BLaER1 (cell line): Measurements from ENCODE around the gene TMEM151B.
A peak's percentile ranks its signal among the peaks of the same experiment; 100 is the strongest.
"Not testable (repeated sequence)": the region's sequence is repeated elsewhere in the genome, so short reads cannot be mapped to it uniquely, and the experiment has no call there.

Experiments
- H3K27ac ChIP-seq: shearing (Covaris generic); formaldehyde crosslinking; 2 replicates; pipeline ENCODE4 v1.8.1; 2022
- H3K27me3 ChIP-seq: shearing (Covaris generic); formaldehyde crosslinking; 2 replicates; pipeline ENCODE4 v1.8.1; 2022
- H3K36me3 ChIP-seq: shearing (Covaris generic); formaldehyde crosslinking; 2 replicates; pipeline ENCODE4 v1.8.1; 2022
- H3K4me1 ChIP-seq: shearing (Covaris generic); formaldehyde crosslinking; 2 replicates; pipeline ENCODE4 v1.8.1; 2022
- H3K4me2 ChIP-seq: shearing (Covaris generic); formaldehyde crosslinking; 2 replicates; pipeline ENCODE4 v1.8.1; 2022
- H3K4me3 ChIP-seq: shearing (Covaris generic); formaldehyde crosslinking; 2 replicates; pipeline ENCODE4 v1.8.1; 2022
- H3K9ac ChIP-seq: shearing (Covaris generic); formaldehyde crosslinking; 2 replicates; pipeline ENCODE4 v1.8.1; 2022
- H3K9me3 ChIP-seq: shearing (Covaris generic); formaldehyde crosslinking; 2 replicates; pipeline ENCODE4 v1.8.1; 2022
- H4K20me1 ChIP-seq: shearing (Covaris generic); formaldehyde crosslinking; 2 replicates; pipeline ENCODE4 v1.8.1; 2022
- Cebpa-rat ChIP-seq: shearing (Covaris generic); IDR thresholded peaks from 2 replicates; pipeline ENCODE4 v1.8.1; 2022

Gene TMEM151B

GRCh38 chr6:44225579-44226325, 44.5 kb upstream of the TMEM151B start:
- 0 out of 2 replicates have a peak overlapping the region, but pooled peaks have one; percentile 8 for H3K4me3 ChIP-seq
- no peaks in the 10 kb centered on the region for H3K9me3 ChIP-seq
- H4K20me1 ChIP-seq, result peaks cover 45% of the 10 kb centered on the region
- no peak for TF ChIP-seq Cebpa-rat
- H3K27me3 ChIP-seq, result no peaks in the 10 kb centered on the region
- peaks cover 36% of the 10 kb centered on the region for H3K36me3 ChIP-seq
- peak overlapping the region; percentile 81 for H3K4me2 ChIP-seq
- H3K4me1 ChIP-seq, result peaks cover 58% of the 10 kb centered on the region
- H3K27ac ChIP-seq, result peak overlapping the region; percentile 59
- peak overlapping the region; percentile 33; the same call in 1 of the 2 replicates for H3K9ac ChIP-seq

DNA sequence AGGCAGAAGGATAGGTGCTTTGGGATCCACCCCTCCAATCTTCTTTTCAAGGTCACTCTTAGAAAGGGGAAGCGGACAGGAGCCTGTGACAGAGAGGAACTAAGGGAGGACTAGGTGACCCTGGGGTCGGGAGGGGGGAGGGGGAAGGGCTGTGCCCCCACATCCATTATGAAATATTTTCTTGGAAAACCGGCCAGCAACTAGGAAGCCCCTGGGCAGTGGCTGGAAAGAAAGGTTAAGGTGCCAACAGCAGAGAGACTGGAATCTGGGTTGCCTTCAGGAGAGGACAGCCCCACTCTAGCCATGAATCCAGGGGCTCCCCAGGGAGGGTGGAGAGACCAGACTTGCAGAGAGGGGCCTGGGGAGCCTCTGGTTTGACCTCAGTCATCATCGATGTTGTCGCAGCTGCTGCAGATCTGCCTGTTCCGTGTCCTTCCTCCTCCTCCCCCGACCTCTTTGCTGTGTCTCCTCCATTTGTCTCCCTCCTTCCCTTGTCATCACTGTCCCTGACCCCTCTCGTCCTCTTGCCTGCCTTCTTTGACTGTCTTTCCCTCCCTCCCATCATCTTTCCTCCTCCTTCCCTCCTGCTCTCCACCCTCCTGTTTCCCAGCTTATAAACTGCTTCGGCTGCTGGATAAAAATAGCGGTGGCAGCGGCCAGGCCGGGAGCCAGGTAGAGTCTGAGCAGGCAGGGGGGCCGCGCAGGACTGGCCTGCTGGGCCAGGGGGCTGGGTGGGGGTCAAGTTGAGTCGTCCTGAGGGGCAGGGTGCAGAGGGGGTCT, 43.7 kb upstream of the TMEM151B start:
- Histone ChIP-seq H3K4me1 (peaks cover 51% of the 10 kb centered on the region), H3K9ac (peak overlapping the region; percentile 33), H4K20me1 (peaks cover 45% of the 10 kb centered on the region), H3K4me2 (peak overlapping the region; percentile 81), H3K4me3 (no peak overlapping the region), H3K27me3 (no peaks in the 10 kb centered on the region), H3K36me3 (peaks cover 44% of the 10 kb centered on the region), H3K9me3 (no peaks in the 10 kb centered on the region), H3K27ac (peak overlapping the region; percentile 59; the same call in 1 of the 2 replicates)
- no peak for TF ChIP-seq Cebpa-rat

- Histone ChIP-seq H4K20me1 (peaks cover 45% of the 10 kb centered on the region), H3K36me3 (peaks cover 51% of the 10 kb centered on the region)
Observed at GRCh38 chr6:44227148-44227793, 43.0 kb upstream of the TMEM151B start.

GRCh38 chr6:44228031-44228430, 42.2 kb upstream of the TMEM151B start:
- no peak overlapping the region for H3K4me3 ChIP-seq
- TF ChIP-seq Cebpa-rat, result no peak
- no peak overlapping the region for H3K4me2 ChIP-seq
- no peak overlapping the region for H3K27ac ChIP-seq
- H4K20me1 ChIP-seq, result peaks cover 45% of the 10 kb centered on the region
- peaks cover 59% of the 10 kb centered on the region for H3K36me3 ChIP-seq
- H3K27me3 ChIP-seq, result no peaks in the 10 kb centered on the region
- no peak overlapping the region for H3K9ac ChIP-seq
- H3K4me1 ChIP-seq, result peaks cover 44% of the 10 kb centered on the region
- H3K9me3 ChIP-seq, result no peaks in the 10 kb centered on the region

More at GRCh38 chr6:44227148-44227793, 43.0 kb upstream of the TMEM151B start:
- no peak overlapping the region for H3K4me3 ChIP-seq
- no peak for TF ChIP-seq Cebpa-rat
- H3K27me3 ChIP-seq, result no peaks in the 10 kb centered on the region
- peak overlapping the region; percentile 59; the same call in 1 of the 2 replicates for H3K27ac ChIP-seq
- peak overlapping the region; percentile 33 for H3K9ac ChIP-seq
- no peaks in the 10 kb centered on the region for H3K9me3 ChIP-seq
- peak overlapping the region; percentile 81 for H3K4me2 ChIP-seq
- H3K4me1 ChIP-seq, result peaks cover 46% of the 10 kb centered on the region

- H3K4me3 ChIP-seq, result no peak overlapping the region
- no peak overlapping the region for H3K27ac ChIP-seq
- H3K27me3 ChIP-seq, result no peaks in the 10 kb centered on the region
- peaks cover 45% of the 10 kb centered on the region for H4K20me1 ChIP-seq
- peaks cover 63% of the 10 kb centered on the region for H3K36me3 ChIP-seq
- H3K9ac ChIP-seq, result no peak overlapping the region
- H3K4me2 ChIP-seq, result no peak overlapping the region
- H3K4me1 ChIP-seq, result peaks cover 46% of the 10 kb centered on the region
- no peak for TF ChIP-seq Cebpa-rat
- H3K9me3 ChIP-seq, result no peaks in the 10 kb centered on the region
Observed at GRCh38 chr6:44228433-44228832, 41.8 kb upstream of the TMEM151B start.

DNA sequence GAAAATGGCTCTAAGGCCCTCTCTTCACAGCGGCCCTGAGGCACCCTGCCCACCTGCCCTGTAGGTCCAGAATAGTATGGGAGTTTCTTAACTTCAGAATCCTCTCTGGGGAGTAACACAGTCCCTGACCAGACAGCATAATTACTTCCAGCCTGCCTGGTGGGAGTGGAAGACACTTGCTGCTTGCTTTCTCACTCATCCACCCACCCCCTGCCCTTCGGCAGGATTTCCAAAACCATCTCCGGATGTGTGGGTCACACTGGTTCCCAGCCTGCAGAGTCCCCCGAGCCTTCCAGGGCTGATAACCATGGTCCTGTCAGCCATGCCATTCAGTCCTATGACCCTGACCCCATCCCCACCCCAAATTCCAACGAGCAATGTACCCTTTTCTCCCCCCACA, 41.4 kb upstream of the TMEM151B start:
- Histone ChIP-seq H3K4me2 (no peak overlapping the region), H3K27me3 (no peaks in the 10 kb centered on the region), H3K4me3 (no peak overlapping the region), H3K9ac (no peak overlapping the region), H3K9me3 (no peaks in the 10 kb centered on the region), H3K27ac (no peak overlapping the region), H3K4me1 (peaks cover 50% of the 10 kb centered on the region), H4K20me1 (peaks cover 45% of the 10 kb centered on the region), H3K36me3 (peaks cover 67% of the 10 kb centered on the region)
- TF ChIP-seq Cebpa-rat, result no peak

- TF ChIP-seq Cebpa-rat, result no peak
- no peak overlapping the region for H3K27ac ChIP-seq
- no peaks in the 10 kb centered on the region for H3K27me3 ChIP-seq
- peaks cover 43% of the 10 kb centered on the region for H4K20me1 ChIP-seq
- H3K4me1 ChIP-seq, result peaks cover 52% of the 10 kb centered on the region
- peaks cover 67% of the 10 kb centered on the region for H3K36me3 ChIP-seq
- no peak overlapping the region for H3K9ac ChIP-seq
- no peak overlapping the region for H3K4me3 ChIP-seq
- H3K9me3 ChIP-seq, result no peaks in the 10 kb centered on the region
- H3K4me2 ChIP-seq, result no peak overlapping the region
Observed at GRCh38 chr6:44229376-44230033, 40.7 kb upstream of the TMEM151B start.

- no peaks in the 10 kb centered on the region for H3K27me3 ChIP-seq
- no peaks in the 10 kb centered on the region for H3K9me3 ChIP-seq
- H3K4me3 ChIP-seq, result no peak overlapping the region
- H4K20me1 ChIP-seq, result peaks cover 36% of the 10 kb centered on the region
- no peak overlapping the region for H3K27ac ChIP-seq
- no peak overlapping the region for H3K4me2 ChIP-seq
- peaks cover 67% of the 10 kb centered on the region for H3K36me3 ChIP-seq
- H3K4me1 ChIP-seq, result peaks cover 52% of the 10 kb centered on the region
- no peak for TF ChIP-seq Cebpa-rat
- H3K9ac ChIP-seq, result no peak overlapping the region
Observed at GRCh38 chr6:44230034-44230675, 40.1 kb upstream of the TMEM151B start.

- not testable (repeated sequence) for H3K4me2 ChIP-seq, H3K27ac ChIP-seq, H3K4me3 ChIP-seq, H3K9me3 ChIP-seq, H3K9ac ChIP-seq, H3K27me3 ChIP-seq
- Histone ChIP-seq H3K36me3 (peaks cover 67% of the 10 kb centered on the region), H3K4me1 (peaks cover 40% of the 10 kb centered on the region), H4K20me1 (peaks cover 24% of the 10 kb centered on the region)
Observed at GRCh38 chr6:44231426-44231825, 38.8 kb upstream of the TMEM151B start.
